ENCODE data around the gene CAV1. TPM values are rescaled to one million over a fixed set of nuclear protein-coding genes. Genes with fewer than 3 reads are reported as not detected.
A peak's percentile ranks its signal among the peaks of the same experiment; 100 is the strongest.
"Not testable (repeated sequence)": the region's sequence is repeated elsewhere in the genome, so short reads cannot be mapped to it uniquely, and the experiment has no call there.

CAV1 gene
- total RNA-seq = 127 TPM

DNA sequence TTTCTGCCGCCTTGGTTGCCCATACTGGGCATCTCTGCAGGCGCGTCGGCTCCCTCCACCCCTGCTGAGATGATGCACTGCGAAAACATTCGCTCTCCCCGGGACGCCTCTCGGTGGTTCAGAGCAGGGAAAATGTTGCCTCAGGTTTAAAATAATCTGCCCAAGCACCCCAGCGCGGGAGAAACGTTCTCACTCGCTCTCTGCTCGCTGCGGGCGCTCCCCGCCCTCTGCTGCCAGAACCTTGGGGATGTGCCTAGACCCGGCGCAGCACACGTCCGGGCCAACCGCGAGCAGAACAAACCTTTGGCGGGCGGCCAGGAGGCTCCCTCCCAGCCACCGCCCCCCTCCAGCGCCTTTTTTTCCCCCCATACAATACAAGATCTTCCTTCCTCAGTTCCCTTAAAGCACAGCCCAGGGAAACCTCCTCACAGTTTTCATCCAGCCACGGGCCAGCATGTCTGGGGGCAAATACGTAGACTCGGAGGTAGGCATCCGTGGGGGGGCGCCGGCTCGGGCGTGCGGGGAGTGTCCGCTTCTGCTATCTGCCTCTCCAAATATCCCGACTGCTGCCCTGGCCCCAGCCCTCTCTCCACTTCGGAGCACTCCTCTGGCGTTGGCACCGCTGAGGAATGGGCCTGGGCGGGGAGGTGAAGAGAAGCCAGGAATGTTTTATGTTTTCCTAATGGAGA, at the start of gene CAV1:
CAV1 (plus strand) TSS at position 428 of the 689 bp plus-strand sequence; CDS start at position 455, 27 bp downstream.
- DNase-seq (ENCODE audit: low spot score) = peak; percentile 86

DNA sequence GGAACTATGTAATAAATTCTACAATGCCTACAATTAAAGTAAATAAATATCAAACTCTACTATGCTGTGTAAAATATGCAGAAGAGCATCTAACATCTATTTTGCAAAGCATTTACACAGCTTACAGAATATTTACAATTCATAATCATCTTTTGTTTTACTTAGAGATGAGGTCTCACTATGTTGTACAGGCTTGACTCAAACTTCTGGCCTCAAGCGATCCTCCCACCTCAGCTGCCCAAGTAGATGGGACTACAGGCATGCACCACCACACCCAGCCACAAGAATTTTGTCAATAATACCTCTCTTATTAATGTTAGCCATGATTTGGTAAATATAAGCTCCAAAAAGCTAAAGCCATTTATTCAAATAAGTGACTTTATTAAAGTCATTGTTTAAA, 47.2 kb upstream of the CAV1 start:
- no peak for DNase-seq (ENCODE audit: low spot score)

GRCh38 chr7:116478834-116479233, 46.0 kb upstream of the CAV1 start:
- DNase-seq (ENCODE audit: low spot score) = no peak

DNA sequence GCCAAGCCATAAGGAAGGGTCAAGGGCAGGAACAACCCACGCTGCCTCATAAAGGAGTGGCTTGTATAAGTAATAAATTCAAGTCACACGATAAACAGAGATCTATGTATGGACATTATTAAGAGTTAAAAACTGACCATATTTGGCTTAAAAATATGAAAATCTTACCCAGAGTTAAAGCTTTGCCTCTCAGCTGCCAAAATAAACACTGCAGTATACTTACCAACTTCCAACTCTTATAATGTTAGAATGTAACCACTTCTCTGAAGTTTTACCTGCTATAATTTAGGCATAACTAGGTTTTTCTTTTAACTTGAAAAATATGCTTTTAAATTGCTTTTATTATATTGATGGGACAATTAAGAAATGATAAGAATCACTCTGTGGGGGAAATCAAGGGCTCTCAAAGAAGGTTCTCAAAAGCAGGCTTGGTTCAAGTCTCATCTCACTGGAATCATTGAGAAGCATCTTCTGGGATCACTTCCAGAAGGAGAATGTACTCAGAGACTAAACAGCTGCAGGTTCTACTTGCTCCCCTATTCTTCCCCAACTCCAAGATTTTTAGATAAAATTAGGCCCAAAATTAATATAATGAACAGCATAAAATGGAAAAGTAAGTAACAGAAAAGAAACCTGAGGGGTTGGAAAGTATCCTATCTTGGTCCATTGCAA, 41.4 kb upstream of the CAV1 start:
- DNase-seq (ENCODE audit: low spot score) = no peak

DNA sequence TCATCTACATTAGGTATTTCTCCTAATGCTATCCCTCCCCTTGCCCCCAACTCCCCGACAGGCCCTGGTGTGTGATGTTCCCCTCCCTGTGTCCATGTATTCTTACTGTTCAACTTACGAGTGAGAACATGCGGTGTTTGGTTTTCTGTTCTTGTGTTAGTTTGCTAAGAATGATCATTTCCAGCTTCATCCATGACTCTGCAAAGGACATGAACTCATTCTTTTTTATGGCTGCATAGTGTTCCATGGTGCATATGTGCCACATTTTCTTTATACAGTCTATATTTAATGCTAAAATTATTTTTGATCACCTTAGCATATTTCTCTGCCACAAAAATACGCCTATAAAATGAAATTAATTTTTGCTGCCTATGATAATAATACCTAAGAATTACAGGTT, 40.4 kb upstream of the CAV1 start:
- DNase-seq (ENCODE audit: low spot score) = not testable (repeated sequence)

DNA sequence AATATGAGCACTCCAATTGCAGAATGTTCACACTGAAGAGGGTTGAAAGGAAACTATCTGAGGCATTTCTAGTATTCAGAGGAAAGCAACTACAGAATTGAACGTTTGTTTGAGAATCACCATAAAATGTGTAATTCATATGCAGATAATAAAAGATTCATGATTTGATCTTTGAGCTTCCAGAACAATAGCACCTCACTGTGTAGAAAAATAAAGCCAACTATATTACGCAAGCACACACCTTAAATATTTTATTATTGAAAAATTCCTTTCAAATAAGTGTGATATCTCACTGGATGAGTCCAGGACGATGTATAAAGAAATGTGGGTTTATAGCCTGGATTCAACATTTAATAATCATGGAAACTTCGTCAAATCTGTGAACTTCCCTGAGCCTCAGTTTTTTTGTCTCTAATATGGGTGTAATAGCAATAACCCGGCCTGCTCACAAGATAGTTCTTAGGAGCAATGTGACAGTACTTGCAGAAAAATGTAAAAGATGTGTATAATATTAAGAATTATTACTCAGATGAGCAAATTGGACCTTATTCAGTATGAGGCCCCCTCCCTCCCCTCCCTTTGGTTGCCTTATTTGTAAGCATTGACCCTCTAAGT, 36.8 kb upstream of the CAV1 start:
- no peak for DNase-seq (ENCODE audit: low spot score)

- no peak for DNase-seq (ENCODE audit: low spot score)
These were observed 34.5 kb upstream of the CAV1 start for GRCh38 chr7:116490351-116490750.

DNA sequence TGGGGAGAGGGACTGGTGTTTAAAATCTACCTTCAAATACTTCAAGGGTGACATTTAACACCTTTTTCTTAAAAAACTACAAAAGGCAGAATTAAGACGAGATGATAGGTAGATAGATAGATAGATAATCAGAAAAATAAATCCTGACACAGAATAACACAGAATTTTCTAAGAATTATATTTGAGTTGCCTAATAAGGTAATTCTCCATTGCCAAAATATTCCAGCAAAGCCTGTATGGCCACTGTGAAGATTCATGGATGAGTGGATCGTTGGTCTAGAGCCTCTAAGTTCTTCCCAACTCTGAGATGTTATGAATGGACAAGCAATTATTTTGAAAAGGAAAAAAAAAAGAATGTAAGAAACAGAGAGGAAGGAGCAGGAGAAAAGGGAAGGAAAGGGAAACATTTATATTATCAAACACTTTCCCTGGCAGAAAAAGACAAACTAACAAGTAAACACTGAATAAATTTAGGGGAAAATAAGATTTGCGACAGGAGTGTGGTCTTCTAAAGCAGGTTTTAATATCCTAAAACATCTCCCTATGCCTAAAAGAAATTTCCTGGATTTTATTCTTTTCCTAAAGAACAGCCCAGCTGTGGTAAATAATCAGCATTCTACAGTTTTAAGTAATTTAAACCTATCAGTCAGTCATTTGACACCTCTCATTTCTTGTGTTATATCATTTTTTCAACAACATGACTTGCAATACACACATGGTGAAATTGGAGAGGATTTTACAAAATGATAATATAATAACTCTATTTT, 32.8 kb upstream of the CAV1 start:
- DNase-seq (ENCODE audit: low spot score) = no peak

GRCh38 chr7:116492654-116493109, 32.2 kb upstream of the CAV1 start:
- no peak for DNase-seq (ENCODE audit: low spot score)

DNA sequence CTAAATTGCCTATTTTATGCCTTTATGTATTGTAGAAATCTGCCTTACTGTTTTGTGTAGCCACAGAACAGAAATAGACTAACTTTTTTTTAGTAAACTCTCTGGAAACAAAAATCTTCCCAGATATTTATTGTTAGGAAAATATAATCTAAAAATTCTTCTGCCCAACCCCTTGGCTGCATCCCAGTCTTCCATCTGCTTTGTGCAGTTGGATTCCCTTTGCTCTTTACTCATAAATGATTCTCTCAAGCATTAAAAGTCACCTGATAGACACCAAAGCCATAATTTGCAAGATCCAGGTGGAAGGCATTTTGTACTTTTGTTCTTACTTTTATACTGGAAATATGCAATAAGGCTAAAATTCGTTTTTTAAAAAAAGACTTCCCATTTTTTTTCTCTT, 31.4 kb upstream of the CAV1 start:
- no peak for DNase-seq (ENCODE audit: low spot score)

DNA sequence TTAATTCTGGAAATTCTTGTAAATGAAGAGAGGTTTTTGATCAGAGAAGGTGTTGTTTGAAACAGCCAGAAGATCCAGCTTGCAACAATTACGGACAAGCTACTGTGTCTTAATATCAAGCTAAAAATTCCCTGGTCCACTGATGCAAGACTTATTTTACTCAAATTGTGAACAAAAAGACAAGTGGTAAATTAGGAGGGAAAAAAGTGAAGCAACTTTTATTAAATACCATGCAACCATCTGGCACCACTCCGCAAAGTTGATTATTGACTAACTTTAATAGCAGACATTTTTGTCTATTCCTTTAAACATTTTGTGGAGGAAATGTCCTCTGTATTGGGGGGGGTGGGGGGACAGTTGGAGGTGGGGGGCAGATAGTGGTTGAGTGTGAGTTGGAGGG, 30.4 kb upstream of the CAV1 start:
- DNase-seq (ENCODE audit: low spot score) = no peak

GRCh38 chr7:116495736-116496135, 29.1 kb upstream of the CAV1 start:
- no peak for DNase-seq (ENCODE audit: low spot score)

DNA sequence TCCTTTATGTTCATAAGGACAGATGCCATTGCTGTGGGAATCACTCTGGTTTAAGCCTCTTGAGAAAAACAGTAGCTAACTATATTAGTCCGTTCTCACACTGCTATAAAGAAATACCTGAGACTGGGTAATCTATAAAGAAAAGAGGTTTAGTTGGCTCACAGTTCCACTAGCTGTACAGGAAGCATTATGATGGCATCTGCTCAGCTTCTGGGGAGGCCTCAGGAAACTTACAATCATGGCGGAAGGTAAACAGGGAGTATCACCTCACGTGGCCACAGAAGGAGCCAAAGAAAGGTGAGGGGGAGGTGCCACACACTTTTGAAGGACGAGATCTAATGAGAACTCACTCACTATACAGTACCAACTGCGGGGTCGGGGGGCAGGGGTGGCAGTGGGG, 28.2 kb upstream of the CAV1 start:
- no peak for DNase-seq (ENCODE audit: low spot score)

- no peak for DNase-seq (ENCODE audit: low spot score)
These were observed 27.1 kb upstream of the CAV1 start for GRCh38 chr7:116497708-116498107.

- peak; percentile 71 for DNase-seq (ENCODE audit: low spot score)
These were observed 25.4 kb upstream of the CAV1 start, which contains the start of gene CAV2 for GRCh38 chr7:116499168-116500077. Gene CAV2 (plus strand): TSS chr7:116499738. CDS start chr7:116499782, 44 bp downstream.

DNA sequence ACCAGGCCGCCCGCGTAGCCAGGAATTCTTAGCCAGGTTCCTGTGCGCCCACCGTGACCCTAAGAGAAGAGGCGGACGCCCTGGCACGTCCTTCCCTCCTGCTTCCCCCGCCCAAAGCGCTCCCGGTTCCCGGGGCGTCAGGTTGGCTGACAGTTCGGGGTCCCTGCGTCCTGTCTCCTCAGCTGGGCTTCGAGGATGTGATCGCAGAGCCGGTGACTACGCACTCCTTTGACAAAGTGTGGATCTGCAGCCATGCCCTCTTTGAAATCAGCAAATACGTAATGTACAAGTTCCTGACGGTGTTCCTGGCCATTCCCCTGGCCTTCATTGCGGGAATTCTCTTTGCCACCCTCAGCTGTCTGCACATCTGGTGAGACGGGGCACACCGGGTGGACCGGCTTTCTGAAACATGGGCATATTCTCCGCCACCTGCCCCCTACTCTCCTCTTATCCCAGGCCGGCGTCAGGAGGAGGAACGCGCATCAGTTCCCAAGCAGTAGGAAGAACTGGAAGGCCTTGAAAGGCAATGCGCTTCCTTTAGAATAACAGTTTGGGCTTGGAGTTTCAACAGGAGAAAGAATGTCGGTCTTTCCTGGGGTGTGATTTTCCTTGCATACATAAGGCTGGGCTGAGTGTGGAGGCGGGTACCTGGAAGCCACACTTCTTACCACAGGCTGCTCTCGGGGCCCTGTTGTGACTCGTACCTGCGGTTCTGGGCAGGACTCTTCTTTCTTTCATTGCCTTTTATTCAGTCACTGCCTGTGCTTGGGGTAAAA, 24.6 kb upstream of the CAV1 start:
- DNase-seq (ENCODE audit: low spot score) = peak; percentile 70

- no peak for DNase-seq (ENCODE audit: low spot score)
These were observed 23.2 kb upstream of the CAV1 start for GRCh38 chr7:116501425-116502167.

GRCh38 chr7:116502201-116503096, 22.4 kb upstream of the CAV1 start:
- no peak for DNase-seq (ENCODE audit: low spot score)
